ENCODE data around the gene EIF2B1.
"Not testable (repeated sequence)": the region's sequence is repeated elsewhere in the genome, so short reads cannot be mapped to it uniquely, and the experiment has no call there.

Gene EIF2B1

DNA sequence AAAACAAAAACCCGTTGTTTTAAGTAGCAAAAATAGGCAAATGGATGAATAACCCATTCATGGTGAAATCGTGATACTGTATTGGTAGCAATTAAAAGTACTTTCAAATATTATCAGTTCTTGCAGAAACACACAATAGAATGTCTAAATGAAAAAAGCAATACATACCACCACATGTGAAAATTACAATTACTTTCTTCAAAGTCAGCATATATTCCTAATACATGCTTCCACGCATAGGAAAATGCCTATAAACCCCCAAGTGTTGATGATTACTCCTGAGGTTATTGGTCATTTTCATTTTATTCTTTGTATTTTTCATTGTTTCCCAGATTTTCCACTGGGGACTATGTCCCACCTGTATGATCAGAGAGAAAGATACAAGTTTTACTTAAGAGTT lies 16.3 kb downstream of the EIF2B1 start:
- DNase-seq = no peak

DNA sequence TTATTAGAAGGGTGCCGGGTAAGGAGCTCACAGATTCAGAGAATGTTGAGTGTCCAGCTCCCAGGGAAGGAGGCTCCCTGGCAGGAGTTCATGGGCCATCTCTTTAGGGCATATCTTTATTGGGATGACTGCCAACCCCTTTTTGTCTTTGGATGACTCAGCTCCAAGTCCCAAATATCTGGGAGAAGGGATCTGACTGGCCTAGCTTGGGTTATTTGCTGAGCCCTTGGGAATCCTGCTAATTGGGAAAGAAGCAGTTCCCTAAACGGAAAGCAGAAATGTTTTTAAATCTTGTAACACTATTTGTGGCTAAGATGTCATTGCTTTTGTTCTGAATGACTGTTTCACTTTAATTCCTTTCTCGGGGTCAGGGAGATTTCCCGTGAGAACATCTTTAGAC lies 19.0 kb downstream of the EIF2B1 start:
- no peak for DNase-seq

DNA sequence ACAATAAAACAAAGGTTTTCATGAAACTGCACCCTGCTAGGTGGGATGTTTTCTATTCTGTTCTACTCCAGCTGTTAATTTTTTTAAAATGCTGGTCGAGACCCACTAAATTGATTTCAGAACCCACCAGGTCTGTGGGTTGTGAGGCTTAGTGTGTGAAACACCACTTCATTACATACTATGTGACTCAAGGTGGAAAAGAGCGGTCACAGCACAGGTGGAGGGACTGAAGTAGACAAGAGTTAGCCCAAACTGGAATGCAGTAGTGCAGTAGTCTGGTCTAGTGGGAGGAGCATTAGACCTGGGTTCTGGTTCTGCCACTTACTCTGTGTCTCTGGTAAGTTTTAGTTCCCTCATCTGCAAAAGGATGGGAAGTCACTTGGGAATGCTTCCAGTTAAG lies 19.4 kb downstream of the EIF2B1 start:
- DNase-seq = no peak

DNA sequence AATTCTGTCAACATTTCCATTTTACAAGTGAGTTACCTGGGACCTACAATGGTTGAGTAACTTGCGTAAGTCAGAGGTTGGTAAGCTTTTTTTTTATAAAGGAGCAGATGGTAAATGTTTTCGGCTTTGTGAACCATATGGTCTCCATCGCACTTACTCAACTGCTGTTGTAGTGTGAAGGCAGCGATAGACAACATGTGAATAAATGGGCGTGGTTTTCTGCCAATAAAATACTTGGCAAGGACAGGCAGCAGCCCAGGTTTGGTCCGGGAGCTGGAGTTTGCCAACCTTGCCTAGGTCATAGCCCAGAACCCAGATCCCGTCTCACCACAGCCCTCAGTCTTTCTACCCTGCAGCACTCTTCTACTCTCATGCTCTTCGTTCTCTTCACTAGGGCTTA lies 25.3 kb downstream of the EIF2B1 start:
- DNase-seq = no peak

DNA sequence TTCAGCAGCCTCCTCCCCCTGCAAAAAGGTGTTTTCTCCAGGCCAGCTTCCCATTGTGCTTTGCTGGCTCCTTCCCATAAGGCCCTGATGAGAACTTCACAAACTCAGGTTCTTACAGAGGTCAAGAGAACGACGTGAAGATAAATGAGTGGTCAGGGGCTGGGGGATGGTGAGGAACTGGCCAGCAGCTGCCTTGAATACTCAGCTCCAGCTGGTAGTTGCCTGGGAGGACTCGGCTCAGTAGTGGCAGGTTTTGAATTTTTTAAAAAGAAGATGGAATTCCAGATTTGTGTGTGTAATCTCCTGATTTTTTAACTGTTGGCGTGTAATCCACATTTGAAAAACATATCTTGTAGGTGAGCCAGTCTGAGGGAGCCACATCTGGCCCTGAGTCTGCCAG lies 25.7 kb downstream of the EIF2B1 start:
- DNase-seq = no peak

DNA sequence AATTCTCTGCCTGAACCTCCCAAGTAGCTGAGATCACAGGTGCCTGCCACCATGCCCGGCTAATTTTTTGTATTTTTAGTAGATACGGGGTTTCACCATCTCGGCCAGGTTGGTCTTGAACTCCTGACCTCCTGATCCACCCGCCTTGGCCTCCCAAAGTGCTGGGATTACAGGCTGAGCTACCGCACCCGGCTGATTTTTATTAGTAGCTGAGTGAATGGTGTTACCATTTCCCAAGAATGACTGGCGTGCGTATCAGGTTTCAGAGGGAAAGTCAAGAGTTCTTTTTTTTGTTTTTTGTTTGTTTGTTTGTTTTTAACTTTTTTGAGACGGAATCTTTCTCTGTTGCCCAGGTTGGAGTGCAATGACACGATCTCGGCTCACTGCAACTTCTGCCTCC lies 30.0 kb downstream of the EIF2B1 start:
- DNase-seq = not testable (repeated sequence)

DNA sequence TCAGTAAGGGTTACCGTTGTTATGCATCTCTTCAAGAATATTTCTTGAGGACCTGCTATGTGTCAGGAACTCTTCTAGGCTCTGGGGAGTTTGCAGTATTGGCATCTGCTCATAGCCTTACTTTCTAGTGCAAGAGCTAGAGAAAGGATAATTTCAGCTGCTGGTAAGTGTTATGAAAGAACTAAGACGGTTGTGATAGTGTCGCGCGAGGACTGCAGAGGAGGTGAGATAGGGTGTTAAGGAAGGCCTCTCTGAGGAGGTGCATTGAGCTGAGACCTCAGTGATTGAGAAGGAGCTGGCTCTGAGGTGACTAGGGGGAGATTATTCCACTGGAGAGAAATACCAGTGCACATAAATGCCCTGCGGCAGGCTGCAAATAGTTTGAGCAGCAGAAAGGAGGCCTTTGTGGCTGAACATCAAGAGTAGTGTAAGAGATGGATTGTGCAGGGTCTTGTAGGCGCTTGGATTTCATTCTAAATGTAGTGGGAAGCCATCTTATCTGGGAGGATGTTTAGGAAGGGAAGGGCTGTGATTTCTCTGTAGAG lies 30.8 kb downstream of the EIF2B1 start:
- no peak for DNase-seq

DNA sequence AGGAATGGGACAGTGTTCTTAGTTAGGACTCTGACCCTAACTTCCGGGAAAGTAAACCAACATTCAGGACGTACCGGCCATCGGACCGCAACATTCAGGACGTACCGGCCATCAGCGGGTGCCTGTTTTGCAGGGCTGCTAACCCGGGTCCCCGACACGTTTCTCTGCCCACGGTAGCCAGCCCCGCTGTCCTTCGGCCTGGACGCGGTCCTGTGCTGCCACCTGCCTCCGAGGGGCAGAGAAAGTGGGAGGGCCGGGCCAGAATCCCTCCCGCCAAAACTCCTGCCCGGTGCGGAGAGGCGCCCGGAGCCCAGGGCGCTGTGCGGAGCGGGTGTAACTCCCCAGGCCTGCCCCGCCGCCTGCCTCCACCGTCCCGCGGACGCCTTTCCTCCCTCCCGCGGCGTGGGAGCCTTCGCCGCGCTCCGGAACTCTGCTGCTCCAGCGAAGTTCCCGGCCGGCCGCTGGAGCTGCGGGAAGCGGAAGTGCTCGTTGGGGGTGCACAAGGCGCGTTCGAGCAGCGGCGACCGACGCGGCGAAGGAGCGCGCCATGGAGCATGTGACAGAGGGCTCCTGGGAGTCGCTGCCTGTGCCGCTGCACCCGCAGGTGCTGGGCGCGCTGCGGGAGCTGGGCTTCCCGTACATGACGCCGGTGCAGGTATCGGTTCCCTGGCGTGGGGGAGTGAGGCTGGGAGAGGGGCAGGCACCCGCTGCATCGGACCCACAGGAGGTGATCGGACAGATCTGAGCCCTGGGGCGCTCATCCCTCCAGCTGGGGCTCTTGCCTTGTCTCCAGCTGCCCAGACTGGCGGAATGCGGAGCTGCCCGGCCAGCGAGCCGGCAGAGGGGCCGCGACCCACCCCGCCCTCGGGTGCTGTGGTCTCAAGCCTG lies 31.6 kb downstream of the EIF2B1 start, which contains the start of gene DDX55:
Gene DDX55, plus strand, starts transcription at position 498 of the 888 bp plus-strand sequence. Its CDS starts 50 bp downstream, at position 548.
- peak; percentile 73 to 78 for DNase-seq

DNA sequence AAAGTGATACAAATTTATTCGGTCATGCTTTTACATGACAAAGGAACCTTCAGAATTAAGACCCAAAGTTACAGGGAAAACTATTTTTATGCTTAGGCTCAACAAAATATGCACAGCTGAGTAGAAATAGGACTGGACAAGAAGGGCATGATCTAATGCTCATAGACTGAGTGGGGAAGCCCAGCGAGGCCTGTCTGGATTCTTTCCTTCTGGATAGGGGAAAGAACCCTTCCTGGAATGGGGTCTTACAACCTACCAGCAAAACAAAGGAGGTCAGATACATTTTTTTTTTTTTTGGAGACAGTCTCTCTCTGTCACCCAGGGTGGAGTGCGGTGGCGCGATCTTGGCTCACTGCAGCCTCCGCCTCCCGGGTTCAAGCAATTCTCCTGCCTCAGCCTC lies 33.8 kb downstream of the EIF2B1 start:
- no peak for DNase-seq

DNA sequence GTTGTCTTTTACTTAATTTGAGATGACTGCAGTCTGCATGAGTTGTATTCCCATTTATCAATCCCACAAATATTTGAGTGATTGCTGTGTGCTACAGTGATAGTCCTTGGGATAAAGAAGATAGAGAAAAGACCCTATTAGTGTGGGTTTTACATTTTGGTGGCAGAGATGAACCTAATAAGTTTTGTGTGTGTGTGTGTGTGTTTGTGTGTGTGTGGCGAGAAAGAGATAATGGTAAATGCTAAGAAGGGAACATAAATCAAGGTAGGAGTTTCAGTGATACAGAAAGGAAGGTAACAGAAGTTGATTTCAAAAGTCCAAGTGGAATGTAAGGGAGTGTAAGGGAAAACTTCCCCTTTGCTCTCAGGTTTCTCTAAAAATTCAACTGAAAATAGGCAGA lies 34.2 kb downstream of the EIF2B1 start:
- no peak for DNase-seq

DNA sequence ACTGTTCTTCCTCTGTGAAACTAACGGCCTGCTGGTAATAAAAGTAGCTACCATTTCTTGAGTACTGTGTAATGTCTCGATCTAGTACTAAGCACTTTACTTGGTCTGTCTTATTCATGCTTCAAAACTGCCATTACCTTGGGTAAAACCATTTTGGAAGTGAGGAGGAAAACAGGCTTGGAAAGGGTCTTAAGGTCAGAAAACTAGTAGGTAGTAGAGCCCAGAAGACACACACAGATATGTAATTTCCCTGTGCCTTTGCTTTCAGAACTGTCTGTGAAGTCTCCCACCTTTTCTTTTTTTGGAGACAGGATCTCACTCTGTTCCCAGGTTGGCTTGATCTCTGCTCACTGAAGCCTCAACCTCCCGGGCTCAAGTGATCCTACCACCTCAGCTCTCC lies 35.0 kb downstream of the EIF2B1 start:
- no peak for DNase-seq

DNA sequence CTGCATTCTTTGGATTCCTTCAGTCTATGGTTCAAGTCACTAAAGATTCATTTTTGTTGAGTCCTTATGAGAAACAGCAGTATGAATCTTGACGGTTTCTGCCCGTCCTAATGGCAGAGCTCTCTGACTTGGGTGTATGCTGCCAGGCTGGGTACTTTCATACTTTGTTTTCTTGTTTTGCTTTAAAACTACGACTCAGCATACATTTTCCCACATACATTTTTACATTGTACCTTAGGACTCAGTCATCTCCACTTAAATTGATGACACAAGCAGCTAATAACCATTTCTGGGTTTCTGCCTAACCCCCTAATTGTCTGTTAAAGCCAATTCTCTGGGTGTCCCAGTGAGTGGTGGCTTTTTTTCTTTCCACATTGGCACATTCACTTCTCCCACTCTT lies 36.4 kb downstream of the EIF2B1 start:
- no peak for DNase-seq

DNA sequence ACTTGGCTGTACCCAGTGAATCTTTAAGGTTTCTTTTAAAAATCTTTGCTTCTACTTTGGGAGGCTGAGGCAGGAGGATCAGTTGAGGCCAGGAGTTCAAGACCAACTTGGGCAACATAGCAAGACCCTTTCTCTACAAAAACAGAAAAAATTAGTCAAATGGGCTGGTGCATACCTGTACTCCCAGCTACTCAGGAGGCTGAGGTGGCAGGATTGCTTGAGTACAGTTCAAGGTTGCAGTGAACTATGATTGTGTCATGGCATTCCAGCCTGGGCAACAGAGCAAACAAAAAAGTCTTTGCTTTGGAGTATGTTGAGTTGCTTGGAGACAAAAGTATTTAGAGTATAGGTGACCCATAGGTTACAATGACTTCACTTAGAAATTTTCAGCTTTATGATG lies 37.8 kb downstream of the EIF2B1 start:
- no peak for DNase-seq

DNA sequence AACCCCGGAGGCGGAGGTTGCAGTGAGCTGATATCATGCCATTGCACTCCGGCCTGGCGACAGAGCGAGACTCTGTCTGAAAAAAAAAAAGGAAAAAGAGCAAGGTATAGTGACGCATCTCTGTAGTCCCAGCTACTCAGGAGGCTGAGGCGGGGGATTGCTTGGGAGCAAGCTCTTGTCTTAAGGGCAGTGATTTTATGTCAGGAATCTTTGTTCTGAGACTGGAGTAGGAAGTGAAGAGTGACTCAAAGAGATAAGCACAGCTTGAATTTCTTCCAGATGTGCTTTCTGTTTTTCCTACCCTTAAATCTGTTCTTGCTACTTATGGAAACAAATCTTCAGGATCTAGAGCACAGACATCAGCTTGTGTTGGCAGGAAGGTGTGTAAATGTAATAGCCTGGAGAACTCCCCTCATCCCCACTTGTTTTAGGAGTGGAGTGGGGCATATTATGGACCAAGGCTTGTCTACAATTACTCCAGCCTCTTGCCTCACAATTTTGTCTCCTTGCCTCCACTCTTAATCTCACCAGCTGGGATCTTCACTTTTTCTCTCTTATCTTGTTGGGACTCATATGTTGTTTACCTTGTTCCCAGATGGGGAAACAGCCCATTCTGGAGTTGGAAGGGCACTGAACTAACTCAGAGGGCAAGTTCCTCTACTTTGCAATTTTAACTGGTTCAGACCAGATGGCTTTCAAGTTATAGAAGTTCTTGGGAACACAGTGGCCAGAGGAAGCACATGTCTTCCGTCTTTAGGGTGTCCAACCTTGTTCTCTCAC lies 41.6 kb downstream of the EIF2B1 start:
- no peak for DNase-seq

DNA sequence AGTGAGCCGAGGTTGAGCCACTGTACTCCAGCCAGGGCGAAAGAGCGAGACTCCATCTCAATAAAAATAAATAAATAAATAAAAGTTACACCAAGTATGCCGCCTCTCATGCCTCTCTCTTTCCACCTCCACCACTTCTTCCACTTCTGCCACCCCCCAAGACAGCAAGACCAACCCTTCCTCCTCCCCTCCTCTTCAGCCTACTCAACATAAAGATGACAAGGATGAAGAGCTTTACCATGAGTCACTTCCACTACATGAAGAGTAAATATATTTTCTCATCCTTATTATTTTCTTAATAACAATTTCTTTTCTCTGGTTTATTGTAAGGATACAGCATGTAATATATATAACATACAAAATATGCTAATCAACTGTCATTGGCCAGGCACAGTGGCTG lies 52.7 kb downstream of the EIF2B1 start:
- DNase-seq = no peak

DNA sequence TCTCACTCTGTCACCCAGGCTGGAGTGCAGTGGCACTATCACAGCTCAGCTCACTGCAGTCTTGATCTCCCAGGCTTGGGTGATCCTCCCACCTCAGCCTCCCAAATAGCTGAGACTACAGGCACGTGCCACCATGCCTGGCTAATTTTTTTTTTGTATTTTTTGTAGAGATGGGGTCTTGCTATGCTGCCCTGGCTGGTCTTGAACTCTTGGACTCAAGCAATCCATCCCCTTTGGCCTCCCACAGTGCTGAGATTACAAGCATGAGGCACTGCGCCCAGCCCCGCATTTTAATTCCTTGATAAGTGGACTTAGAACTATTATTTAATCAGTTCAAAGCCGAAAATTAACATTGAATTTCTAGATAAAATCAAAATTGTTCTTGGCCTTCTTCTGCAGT lies 54.7 kb downstream of the EIF2B1 start:
- DNase-seq = not testable (repeated sequence)

DNA sequence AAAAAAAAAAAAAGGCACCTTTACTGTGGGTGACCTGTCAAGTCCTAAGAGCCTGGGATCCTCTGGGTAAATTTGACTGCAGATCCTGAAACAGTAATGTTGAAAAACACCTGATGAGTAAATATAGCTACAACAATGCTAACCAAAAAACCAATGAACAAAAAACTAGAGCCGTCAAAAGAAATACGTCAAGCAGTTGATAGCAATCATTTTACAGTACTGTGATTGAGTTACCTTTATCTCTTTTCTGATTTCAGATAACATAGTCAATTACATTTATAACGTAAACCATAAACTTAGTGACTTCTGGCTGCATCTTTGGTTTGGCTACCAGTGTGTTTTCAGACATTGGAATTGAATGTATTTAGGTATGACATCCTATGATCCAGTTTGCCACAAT lies 55.2 kb downstream of the EIF2B1 start:
- no peak for DNase-seq

DNA sequence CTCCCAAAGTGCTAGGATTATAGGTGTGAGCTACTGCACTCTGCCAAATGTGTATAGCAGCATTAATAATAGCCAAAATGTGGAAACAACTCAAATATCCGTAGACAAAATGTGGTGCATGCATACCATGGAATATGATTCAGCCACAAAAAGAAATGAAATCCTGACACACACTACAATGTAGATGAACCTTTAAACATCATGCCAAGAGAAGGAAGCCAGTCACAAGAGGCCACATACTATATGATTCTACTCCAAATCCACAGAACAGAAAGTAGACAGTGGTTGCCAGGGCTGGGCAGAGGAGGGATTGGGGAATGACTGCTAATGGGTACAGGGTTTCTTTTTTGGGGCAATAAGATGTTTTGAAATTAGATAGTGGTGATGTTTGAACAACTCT lies 56.9 kb downstream of the EIF2B1 start:
- DNase-seq = no peak

DNA sequence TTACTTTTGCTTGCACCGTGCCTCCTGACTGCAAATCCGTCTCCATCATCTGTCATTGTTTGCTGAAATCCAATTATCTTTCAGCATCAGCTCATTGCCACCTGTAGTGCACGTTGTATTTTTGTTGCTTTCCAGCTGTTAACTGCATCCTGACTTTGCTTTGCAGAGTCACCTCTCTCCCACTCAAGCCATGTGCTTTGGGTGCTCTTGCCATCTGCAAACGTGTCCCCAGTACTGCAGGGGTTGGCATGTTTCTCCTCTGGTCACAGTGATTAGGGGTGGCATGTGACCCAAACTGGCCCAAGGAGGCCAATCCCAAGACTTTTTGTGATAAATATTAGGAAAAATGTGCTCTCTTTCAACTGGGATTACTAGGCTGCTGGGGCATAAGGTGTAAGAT lies 59.6 kb downstream of the EIF2B1 start:
- no peak for DNase-seq

DNA sequence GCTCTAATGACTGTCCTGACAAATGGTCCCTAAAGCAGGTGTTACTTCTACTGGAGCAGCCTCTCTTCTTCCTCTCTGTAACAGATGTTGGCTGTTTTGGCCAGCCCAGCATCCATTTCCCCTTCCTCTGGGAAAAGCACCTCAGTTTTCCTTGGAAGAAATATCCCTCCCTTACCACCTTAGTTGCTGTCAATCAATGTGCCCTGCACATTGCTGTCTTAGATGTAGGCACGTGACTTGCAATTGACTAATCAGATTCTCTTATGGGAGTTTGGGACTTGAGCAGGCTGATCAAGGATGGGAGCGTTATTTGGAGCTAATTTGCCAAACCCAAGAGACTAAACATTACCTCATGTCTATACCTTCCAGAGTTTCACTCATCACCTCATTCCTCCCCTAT lies 61.1 kb downstream of the EIF2B1 start:
- DNase-seq = no peak

DNA sequence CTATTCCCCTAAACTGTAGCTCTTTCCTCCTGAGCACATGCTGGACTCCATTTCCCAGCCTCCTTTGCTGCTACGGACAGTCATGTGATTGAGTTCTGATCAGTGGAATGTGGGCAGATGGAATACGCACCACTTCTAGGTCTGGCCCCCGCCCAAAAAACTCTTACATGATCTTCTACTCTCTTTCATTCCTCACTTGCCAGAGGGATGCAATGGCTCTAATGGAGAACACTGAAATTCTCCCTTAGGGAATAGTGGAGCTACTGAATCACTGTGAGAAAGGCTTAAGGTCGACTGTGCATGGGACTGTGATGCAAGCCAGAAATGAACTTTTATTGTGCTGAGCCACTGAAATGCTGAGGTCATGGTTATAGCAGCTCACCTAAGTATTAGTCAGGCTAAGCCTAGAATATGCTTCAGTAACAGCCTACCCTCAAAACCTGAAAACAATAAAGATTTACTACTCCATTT lies 62.1 kb downstream of the EIF2B1 start:
- no peak for DNase-seq
